Measurements from ENCODE around the gene POLR3C.

- no peak for TF ChIP-seq EZH2phosphoT487 (IDR thresholded peaks at IDR 0.05; ENCODE audit: low read depth)
- TF ChIP-seq CTCF (IDR thresholded peaks at IDR 0.05; ENCODE audit: low read depth, low read length): no peak
Observed at GRCh38 chr1:145857170-145857569, 33.2 kb downstream of the POLR3C start.

All from OCI-LY3 (cell line).